ENCODE measurements around the gene LRRC25. TPM values are rescaled to one million over a fixed set of nuclear protein-coding genes. Genes with fewer than 3 reads are reported as not detected.

Gene LRRC25
- total RNA-seq, 1 donor from 2014 or later = 0.47 TPM

GRCh38 chr19:18438331-18439024 is 41.1 kb upstream of the LRRC25 start:
- H3K27ac Mint-ChIP-seq = no peak overlapping the region
- DNase-seq (no peak), ATAC-seq (ENCODE audit: low read depth) (no peak)
- CTCF ChIA-PET = interaction anchor here (0.8 kb wide), 1 partner anchor 12 kb away, joined by 3 read pairs; no protein-coding TSS in a partner anchor
- intact Hi-C loops (cut with micrococcal nuclease) = loop anchor here (5.0 kb wide), 1 partner anchor 394 kb away; the partner anchor contains the start of gene UPF1
- H3K36me3 Mint-ChIP-seq (ENCODE audit: low read depth) = peaks cover 4% of the 10 kb centered on the region
- H3K4me1 Mint-ChIP-seq = peaks cover 39% of the 10 kb centered on the region
- no peak overlapping the region for H3K4me3 Mint-ChIP-seq
- no peaks in the 10 kb centered on the region for H3K27me3 Mint-ChIP-seq
- no peaks in the 10 kb centered on the region for H3K9me3 Mint-ChIP-seq
- POLR2A ChIA-PET = interaction anchor here (0.6 to 1.5 kb wide), 4 partner anchors 18 to 481 kb away, joined by 3 to 9 read pairs (median 4); partner anchors contain the start of genes COPE and DDX49
- TF ChIP-seq CTCF (IDR thresholded peaks at IDR 0.05) = no peak

DNA sequence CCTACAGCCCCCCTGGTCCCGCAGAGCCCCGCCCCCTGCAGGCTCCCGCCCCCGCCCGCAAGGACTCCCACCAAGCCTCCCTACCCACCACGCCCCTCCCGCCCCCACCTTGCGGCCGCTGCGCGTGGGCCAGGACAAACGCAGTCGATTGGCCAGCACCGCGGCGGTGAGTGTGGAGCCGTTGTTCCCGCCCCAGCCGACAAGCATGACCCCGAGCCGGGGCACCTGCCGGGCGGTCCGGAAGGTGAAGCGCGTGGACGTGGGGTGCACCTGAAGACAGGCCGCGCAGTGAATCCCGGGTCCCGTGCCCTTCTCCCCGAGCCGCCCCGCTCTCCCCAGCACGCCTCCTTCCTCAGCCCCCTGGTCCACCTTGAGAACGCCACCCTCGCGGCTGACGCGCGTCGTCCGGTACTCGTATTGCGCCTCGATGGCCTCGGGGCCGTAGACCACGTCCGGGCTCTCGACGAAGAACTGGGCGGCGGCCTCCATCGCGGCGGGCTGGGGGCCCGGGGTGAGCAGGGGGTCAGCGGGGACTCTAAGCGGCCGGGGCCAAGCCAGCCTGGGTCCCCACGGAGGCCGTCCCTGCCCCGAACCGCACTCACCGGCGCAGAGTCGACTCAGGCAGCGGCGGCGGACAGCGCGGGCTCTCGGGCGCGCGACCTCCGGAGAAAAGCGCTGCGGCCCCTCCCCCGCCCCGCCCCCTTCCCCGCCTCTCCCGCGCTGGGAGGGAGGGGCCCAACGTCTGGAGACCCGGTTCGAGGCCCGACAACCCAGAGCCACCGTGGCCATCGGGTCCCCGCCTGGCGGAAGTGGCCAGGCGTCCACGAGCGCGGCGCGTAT is 40.3 kb upstream of the LRRC25 start, which contains the start of gene ISYNA1:
ISYNA1 (minus strand) TSS at position 643 of the 840 bp plus-strand sequence; CDS start at position 489, 154 bp downstream.
- CTCF ChIA-PET = no interaction called here
- DNase-seq (no peak), ATAC-seq (ENCODE audit: low read depth) (peak; percentile 14)
- Mint-ChIP-seq H3K4me3 (peak within 1 kb of the TSS; percentile 78), H3K9me3 (no peaks in the 10 kb centered on the region), H3K36me3 (ENCODE audit: low read depth) (peaks cover under 1% of the 10 kb centered on the region), H3K4me1 (peaks cover 39% of the 10 kb centered on the region), H3K27me3 (no peaks in the 10 kb centered on the region), H3K27ac (no peak within 1 kb of the TSS)
- POLR2A ChIA-PET = interaction anchor here (0.5 to 1.1 kb wide), 7 partner anchors 10 to 482 kb away, joined by 3 to 8 read pairs (median 3); partner anchors contain the start of genes COPE, DDX49 and KXD1
- TF ChIP-seq CTCF (IDR thresholded peaks at IDR 0.05) = no peak
- intact Hi-C loops (cut with micrococcal nuclease) = loop anchor here (1.0 to 5.0 kb wide), 4 partner anchors 8 to 395 kb away; partner anchors contain the start of genes ELL and UPF1

GRCh38 chr19:18436671-18437490 is 39.5 kb upstream of the LRRC25 start:
- ATAC-seq (ENCODE audit: low read depth) (peak; percentile 72), DNase-seq (peak; percentile 71)
- Mint-ChIP-seq H3K27ac (no peak overlapping the region), H3K9me3 (no peaks in the 10 kb centered on the region), H3K4me3 (peak overlapping the region; percentile 78), H3K4me1 (peaks cover 38% of the 10 kb centered on the region), H3K36me3 (ENCODE audit: low read depth) (no peaks in the 10 kb centered on the region), H3K27me3 (no peaks in the 10 kb centered on the region)
- no peak for TF ChIP-seq CTCF (IDR thresholded peaks at IDR 0.05)
- intact Hi-C loops (cut with micrococcal nuclease) = loop anchor here (1.0 to 5.0 kb wide), 4 partner anchors 8 to 395 kb away; partner anchors contain the start of genes ELL and UPF1
- POLR2A ChIA-PET = interaction anchor here (0.5 to 1.1 kb wide), 6 partner anchors 9 to 483 kb away, joined by 3 to 8 read pairs (median 4); partner anchors contain the start of genes COPE, DDX49 and KXD1
- CTCF ChIA-PET = no interaction called here

DNA sequence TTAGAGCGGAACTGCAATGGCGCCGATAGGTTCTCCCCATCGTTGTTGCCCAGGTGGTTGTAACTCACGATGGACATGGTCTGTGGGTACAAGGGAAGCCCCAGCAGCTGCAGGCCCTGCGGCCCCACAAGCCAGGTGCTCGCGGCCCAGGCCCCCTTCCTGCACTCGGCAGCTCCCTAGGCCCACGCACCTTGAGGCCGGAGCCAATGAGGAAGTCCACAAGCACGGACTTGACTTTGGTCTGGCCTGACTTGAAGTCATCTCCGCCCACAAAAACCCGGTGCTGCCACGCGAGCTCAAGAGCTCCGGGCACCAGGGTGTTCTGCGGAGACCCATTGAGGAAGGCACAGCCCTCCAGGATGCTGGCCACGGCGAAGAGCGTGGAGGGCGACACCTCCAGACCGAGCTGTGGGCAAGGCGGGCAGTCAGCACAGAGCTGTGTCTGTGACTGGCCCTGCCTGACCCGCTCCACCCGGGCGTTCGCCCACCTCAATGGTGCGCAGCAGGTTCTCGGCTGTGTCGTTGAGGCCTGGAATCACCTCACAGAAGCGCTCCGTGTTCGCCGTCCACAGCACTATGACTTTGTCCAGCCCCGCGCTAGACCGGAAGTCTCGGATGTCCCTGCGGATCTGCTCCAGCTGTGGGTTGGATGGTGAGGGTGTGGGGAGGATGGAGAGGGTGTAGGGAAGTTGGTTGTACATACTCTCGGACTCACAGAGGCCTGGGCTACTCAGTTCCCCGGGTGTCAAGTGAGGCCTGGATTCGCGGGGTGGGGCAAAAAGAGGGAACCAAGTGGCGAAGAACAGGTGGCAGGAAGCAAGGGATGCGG is 38.6 kb upstream of the LRRC25 start:
- no peaks in the 10 kb centered on the region for H3K9me3 Mint-ChIP-seq
- CTCF ChIA-PET = interaction anchor here (0.9 kb wide), 2 partner anchors 17 to 56 kb away, joined by 3 to 4 read pairs; no protein-coding TSS in a partner anchor
- no peak overlapping the region for H3K27ac Mint-ChIP-seq
- no peaks in the 10 kb centered on the region for H3K27me3 Mint-ChIP-seq
- H3K4me1 Mint-ChIP-seq = peaks cover 36% of the 10 kb centered on the region
- intact Hi-C loops (cut with micrococcal nuclease) = loop anchor here (2.0 to 5.0 kb wide), 2 partner anchors 15 to 396 kb away; partner anchors contain the start of gene UPF1
- H3K36me3 Mint-ChIP-seq (ENCODE audit: low read depth) = no peaks in the 10 kb centered on the region
- DNase-seq = no peak
- peak overlapping the region; percentile 69 for H3K4me3 Mint-ChIP-seq
- POLR2A ChIA-PET = interaction anchor here (0.7 kb wide), 1 partner anchor 17 kb away, joined by 3 read pairs; no protein-coding TSS in a partner anchor
- no peak for ATAC-seq (ENCODE audit: low read depth)
- TF ChIP-seq CTCF (IDR thresholded peaks at IDR 0.05) = no peak
